Adrenal gland (tissue), 12 donors: ENCODE measurements around the gene PIGN. TPM values are rescaled to one million over a fixed set of nuclear protein-coding genes. Genes with fewer than 3 reads are reported as not detected.

Experiments used
- DNase-seq, 7 donors: peaks; one replicate each; pipeline ENCODE4 v3.0.0-alpha.2; 2019 to 2020
- H3K27ac ChIP-seq, 5 donors: fragments of 200-600 bp; sonication (generic) in 4 of 5; 1 replicate in 3 of 5; 2 replicates in 2 of 5; pipeline versions ENCODE4 v1.5.1 to v1.8.0; 2016 to 2020; ENCODE audit warnings: mild to moderate bottlenecking in 1 of 5
- H3K27me3 ChIP-seq: fragments of 200-600 bp; 2 replicates; pipeline ENCODE4 v1.8.0; 2021
- H3K36me3 ChIP-seq, 2 donors: fragments of 200-600 bp; replicated peaks in 1 of 2; 1 replicate in 1 of 2; 2 replicates in 1 of 2; pipeline versions ENCODE4 v1.5.1 to v1.8.0; 2018 to 2022
- H3K4me1 ChIP-seq, 2 donors: fragments of 200-600 bp; replicated peaks in 1 of 2; 1 replicate in 1 of 2; 2 replicates in 1 of 2; pipeline versions ENCODE4 v1.5.1 to v1.8.0; 2018 to 2021
- H3K4me3 ChIP-seq, 4 donors: fragments of 200-600 bp; sonication (generic) in 3 of 4; one replicate each; pipeline ENCODE4 v1.5.1; 2016 to 2018
- H3K9me3 ChIP-seq, 3 donors: fragments of 200-600 bp; sonication (generic) in 1 of 3; replicated peaks in 1 of 3; 1 replicate in 2 of 3; 2 replicates in 1 of 3; pipeline versions ENCODE4 v1.5.1 to v1.8.0; 2016 to 2021
- POLR2A ChIP-seq, 2 donors: fragments of 450-650 bp; IDR thresholded peaks; one replicate each; pipeline ENCODE4 v1.6.1; 2017; ENCODE audit warnings: antibody characterized with exemption in 2 of 2, mild to moderate bottlenecking in 2 of 2, moderate library complexity in 1 of 2
- WGBS, 4 donors: extraction: QIAGEN DNeasy Blood & Tissue Kit in 2 of 4; methylation state at CpG; one replicate each; pipeline versions ENCODE4 v1.1.5 to v1.1.7; 2013 to 2017; 5-methylcytosine and 5-hydroxymethylcytosine counted together
- intact Hi-C, 2 donors: fragments of 100-400 bp; cut with DNase I; formaldehyde crosslinking; loops; one replicate each; pipeline versions ENCODE4 v1.14.1 to v1.15.0; 2022 to 2023
- polyA plus RNA-seq, 3 donors: library from polyadenylated mRNA; stranded (reverse); fragments of 200-250 nt in 2 of 3; fragments of 350-450 nt in 1 of 3; fragmentation: Illumina TruSeq in 1 of 3; extraction: RNeasy Lipid Tissue Mini Kit (QIAGEN cat#74804) in 1 of 3; gene quantifications; one replicate each; pipeline ENCODE4 v1.2.3, GENCODE V29; 2013 to 2014
- total RNA-seq, 9 donors: library from RNA; depleted of rRNA in 4 of 9; stranded (reverse); fragments of >200 nt in 4 of 9; fragments of 120-200 nt in 1 of 9; fragmentation: NEBNext Ultra II Directional in 1 of 9; extraction: Animal tissue kit (Norgen Biotek cat#: 25700) in 1 of 9; gene quantifications; one replicate each; pipeline versions ENCODE4 v1.1.0 to v1.2.4, GENCODE V29; 2013 to 2023
- TF ChIP-seq, protein P1 (sequence below), 6 experiments: fragments of 450-650 bp in 4 of 6; fragments of 200-600 bp in 2 of 6; sonication (generic) in 1 of 6; IDR thresholded peaks; 1 replicate in 5 of 6; 2 replicates in 1 of 6; pipeline versions ENCODE4 v1.5.1 to v1.8.0; 2016 to 2021; ENCODE audit warnings: antibody characterized with exemption in 6 of 6, mild to moderate bottlenecking in 2 of 6, moderate library complexity in 1 of 6
- donor health status: healthy with polysubstance abuse.
- donor health status: Bipolar disorder and iron deficiency.
- donor health status: DM: yes; HTN: yes; CAD: no.
- donor health status: DM: no; HTN: no; CAD: no.
- donor health status: DM: no; HTN: no; CAD: no.
- donor health status: DM: yes; HTN: yes; CAD: no.

The PIGN gene
- total and polyA plus RNA-seq, 12 donors, result 4.4 to 50.5 (median 21.7) TPM

DNA sequence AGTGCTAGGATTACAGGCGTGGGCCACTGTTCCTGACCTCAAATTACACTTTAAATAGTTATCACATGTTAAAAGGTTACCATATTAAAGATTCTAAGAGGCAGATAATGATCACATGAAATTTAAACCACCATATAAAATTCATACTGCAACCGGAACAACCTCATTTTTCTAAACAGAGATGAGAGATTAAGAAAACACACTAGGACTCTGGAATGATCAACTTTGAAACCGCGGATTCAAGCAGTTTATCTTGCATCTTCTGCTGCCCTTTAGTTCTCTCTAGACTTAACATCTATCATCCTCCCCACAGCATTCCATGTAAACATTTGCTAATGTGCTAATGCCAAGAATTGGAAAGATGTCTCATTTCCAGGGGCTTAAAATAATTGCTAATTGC, 115.8 kb downstream of the PIGN start:
- WGBS, 4 donors, result 79 to 97% (median 86%) methylated on average over 4 of the region's 4 CpGs
- Histone ChIP-seq H3K4me3 (no peak overlapping the region), H3K4me1 (no peaks in the 10 kb centered on the region), H3K27ac (no peak overlapping the region), H3K9me3 (no peaks in the 10 kb centered on the region), H3K27me3 (no peaks in the 10 kb centered on the region), H3K36me3 (no peaks in the 10 kb centered on the region)
- no peak for DNase-seq
- intact Hi-C loops, result no loop called here
- TF ChIP-seq POLR2A (IDR thresholded peaks at IDR 0.05), result no peak
- TF ChIP-seq, protein P1, sequence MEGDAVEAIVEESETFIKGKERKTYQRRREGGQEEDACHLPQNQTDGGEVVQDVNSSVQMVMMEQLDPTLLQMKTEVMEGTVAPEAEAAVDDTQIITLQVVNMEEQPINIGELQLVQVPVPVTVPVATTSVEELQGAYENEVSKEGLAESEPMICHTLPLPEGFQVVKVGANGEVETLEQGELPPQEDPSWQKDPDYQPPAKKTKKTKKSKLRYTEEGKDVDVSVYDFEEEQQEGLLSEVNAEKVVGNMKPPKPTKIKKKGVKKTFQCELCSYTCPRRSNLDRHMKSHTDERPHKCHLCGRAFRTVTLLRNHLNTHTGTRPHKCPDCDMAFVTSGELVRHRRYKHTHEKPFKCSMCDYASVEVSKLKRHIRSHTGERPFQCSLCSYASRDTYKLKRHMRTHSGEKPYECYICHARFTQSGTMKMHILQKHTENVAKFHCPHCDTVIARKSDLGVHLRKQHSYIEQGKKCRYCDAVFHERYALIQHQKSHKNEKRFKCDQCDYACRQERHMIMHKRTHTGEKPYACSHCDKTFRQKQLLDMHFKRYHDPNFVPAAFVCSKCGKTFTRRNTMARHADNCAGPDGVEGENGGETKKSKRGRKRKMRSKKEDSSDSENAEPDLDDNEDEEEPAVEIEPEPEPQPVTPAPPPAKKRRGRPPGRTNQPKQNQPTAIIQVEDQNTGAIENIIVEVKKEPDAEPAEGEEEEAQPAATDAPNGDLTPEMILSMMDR (IDR thresholded peaks at IDR 0.05), result no peak

DNA sequence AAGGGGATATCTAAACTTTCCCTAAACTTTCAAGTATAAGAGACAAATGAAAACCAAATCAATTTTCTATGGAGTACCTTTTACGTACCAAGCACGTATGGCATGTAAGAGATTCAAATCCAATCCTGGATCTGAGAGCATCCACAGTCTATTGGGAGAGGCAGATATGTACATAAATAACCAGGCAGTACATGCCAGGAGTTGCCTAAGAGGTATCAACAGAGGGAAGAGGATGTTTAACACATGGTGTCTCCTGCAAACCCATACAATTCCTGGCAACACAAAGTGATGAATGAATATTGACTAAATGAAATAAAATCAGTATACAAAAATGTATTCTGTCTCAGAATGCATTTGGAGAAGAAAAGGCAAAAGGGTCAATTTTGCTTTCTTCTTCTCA, 116.6 kb downstream of the PIGN start:
- Histone ChIP-seq H3K27ac (no peak overlapping the region), H3K4me3 (no peak overlapping the region), H3K4me1 (no peaks in the 10 kb centered on the region), H3K9me3 (no peaks in the 10 kb centered on the region), H3K27me3 (no peaks in the 10 kb centered on the region), H3K36me3 (no peaks in the 10 kb centered on the region)
- no peak for DNase-seq
- intact Hi-C loops, result no loop called here
- TF ChIP-seq POLR2A (IDR thresholded peaks at IDR 0.05), result no peak
- TF ChIP-seq, protein P1 (IDR thresholded peaks at IDR 0.05), result no peak
- 90 to 100% (median 92%) methylated on average over 2 of the region's 2 CpGs for WGBS, 4 donors

DNA sequence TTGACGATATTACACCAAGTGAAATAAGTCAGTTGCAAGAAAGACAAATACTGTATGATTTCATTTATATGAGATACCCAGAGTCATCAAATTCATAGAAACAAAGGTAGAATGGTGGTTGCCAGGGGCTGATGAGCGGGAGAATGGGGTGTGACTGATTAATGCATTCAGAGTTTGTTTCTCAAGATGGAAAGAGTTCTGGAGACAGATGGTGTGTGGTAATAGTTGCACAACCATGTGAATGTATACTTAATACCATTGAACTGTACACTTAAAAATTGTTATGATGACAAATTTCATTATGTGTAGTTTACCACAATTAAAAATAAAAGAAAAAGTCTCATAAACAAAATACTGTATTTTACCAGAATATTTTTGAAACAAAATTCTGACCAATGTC, 117.3 kb downstream of the PIGN start:
- no peak for TF ChIP-seq POLR2A (IDR thresholded peaks at IDR 0.05)
- TF ChIP-seq, protein P1 (IDR thresholded peaks at IDR 0.05), result no peak
- 87 to 99% (median 94%) methylated on average over 2 of the region's 2 CpGs for WGBS, 4 donors
- intact Hi-C loops, result no loop called here
- no peak overlapping the region for H3K27ac ChIP-seq
- H3K4me3 ChIP-seq, result no peak overlapping the region
- H3K9me3 ChIP-seq, result no peaks in the 10 kb centered on the region
- H3K36me3 ChIP-seq, result no peaks in the 10 kb centered on the region
- H3K4me1 ChIP-seq, result no peaks in the 10 kb centered on the region
- DNase-seq, result no peak
- no peaks in the 10 kb centered on the region for H3K27me3 ChIP-seq

DNA sequence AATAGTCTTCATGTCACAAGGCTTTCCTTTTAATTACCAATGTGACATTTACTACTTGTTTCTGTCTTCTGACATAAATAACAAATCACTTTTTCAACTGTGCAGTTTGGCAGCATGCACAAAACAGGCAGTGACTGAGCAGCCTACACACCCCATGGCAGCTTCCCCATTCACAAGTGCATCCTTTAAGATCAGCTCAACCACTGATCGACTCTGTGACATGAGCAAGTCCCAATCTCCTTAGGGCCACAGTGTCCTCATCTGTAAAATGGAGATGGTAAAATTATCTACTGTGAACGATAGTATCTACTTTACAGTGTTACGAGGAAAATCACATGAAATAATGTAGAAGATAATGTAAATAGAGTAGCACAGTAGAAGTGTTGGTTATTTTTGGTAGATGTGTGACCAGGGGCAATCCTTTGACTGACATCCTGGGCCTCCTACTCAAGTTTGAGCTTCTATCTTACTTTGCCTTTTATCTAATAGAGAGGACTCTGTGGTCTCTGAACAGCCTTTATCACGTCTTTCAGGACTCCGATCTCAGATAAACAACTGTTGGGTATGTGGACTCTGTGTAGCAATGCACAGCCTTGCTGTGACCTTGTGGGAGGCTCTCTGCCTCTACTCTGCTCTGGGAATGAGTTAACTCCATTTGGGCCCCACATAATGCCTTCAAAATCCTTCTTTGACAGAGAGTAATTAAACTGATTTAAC, 120.6 kb downstream of the PIGN start:
- Histone ChIP-seq H3K4me1 (no peaks in the 10 kb centered on the region), H3K9me3 (no peaks in the 10 kb centered on the region), H3K36me3 (no peaks in the 10 kb centered on the region), H3K27ac (no peak overlapping the region), H3K4me3 (no peak overlapping the region), H3K27me3 (no peaks in the 10 kb centered on the region)
- 82 to 93% (median 89%) methylated on average over 5 of the region's 5 CpGs for WGBS, 4 donors
- intact Hi-C loops, result no loop called here
- no peak for DNase-seq
- TF ChIP-seq POLR2A (IDR thresholded peaks at IDR 0.05), result no peak
- TF ChIP-seq, protein P1 (IDR thresholded peaks at IDR 0.05), result no peak
